Measurements from ENCODE around the gene LBX2.
A peak's percentile ranks its signal among the peaks of the same experiment; 100 is the strongest.

The LBX2 gene

DNA sequence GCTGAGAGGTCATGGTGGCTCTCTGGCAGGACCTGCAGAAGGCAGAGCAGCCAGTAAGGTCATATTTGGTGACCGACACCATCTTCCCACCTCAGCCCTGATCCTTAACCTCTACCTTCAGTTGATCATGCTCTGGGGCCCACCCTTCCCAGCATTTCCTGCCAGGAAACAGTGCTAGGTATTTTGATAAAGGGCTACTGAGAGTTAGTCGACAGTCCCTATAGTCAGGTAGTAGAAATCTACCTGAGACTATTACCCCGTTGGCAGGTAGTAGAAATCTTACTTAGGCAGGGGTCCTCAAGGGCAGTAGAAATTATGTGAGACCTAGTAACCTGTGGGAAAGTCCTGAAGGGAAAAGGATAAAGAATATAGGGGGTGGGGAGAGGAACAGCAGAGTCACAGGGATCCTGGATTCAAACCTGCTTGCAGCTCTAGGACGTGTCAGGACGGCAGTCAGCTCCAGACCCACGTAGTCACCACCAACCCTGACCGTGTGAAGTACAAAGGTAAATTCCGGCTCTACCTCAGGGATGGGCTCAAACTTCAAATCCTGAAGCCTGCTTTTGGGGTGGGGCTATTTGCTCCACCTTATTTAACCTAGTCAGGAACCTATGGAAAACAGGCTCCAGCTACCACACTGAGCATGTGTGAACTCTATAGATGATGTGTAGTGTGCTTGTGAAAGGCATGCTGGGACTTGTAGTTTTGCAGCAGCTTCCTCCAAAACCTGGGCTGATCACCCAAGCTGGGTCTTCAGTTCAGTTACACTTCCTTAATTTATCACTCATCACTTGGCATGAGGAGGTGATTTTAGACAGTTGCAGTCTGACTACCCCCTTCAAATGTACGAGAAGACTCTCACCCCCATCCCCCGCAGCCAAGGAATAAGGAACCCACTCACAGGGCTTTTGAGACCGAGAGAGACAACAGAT is 26.6 kb upstream of the LBX2 start, which contains the start of gene DQX1:
Gene DQX1 (minus strand): TSS at position 515 of the 932 bp plus-strand sequence. CDS start 502 bp downstream, at position 13.
- DNase-seq (ENCODE audit: low read depth) = no peak

DNA sequence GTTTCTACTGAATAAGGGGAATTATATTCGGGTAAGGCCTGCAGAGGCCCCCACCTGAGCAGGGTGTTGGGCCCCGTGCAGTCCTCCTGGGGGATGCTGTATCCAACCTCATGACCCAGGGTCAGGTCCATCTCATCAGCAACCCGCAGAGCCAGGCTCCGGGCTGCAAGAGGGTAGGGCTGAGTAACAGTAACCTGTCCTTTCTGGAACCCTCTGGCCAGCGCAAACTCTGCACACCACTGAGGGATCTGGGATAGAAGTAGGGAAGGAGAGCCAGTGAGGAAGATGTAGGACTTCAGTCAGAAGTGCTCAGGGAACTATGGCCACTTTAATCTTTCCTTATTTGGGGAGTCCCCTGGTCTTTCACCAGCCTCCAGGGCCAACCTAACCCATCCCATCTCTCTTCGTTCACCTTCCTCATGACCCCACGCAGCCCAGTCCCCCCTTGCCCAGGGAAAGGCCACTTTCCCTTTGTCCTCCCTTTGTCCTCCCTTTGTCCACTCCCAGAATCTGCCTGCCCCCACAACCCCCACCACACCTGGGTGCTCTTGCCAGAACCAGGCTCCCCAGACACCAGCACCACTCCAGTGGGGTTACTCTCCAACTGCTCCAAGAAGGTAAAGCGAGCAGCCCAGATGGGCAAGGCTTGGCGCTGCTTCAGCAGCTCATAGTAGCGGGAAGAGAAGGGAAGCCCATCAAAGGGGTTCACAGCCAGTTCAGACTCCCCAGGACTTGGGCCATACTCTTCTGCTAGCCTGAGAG is 25.7 kb upstream of the LBX2 start:
- no peak for DNase-seq (ENCODE audit: low read depth)

DNA sequence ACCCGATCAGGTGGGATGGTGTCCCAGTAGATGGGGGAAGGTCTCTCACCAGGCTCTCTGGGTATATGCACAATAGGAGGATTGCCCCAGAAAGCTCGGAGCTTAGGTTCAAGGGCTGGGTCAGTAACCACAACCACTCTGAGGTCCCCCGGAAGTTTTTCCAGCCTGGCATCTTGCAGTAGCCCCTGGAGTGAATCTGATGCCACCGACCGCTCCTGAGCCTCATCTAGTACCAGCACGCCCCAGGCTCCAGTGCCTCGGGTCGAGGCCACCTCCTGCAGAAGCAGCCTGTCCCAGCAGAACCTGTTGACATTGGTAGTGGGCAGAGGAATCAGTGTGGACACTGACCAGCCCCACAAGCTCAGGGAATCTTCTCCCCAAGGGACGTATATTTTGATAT is 24.6 kb upstream of the LBX2 start:
- no peak for DNase-seq (ENCODE audit: low read depth)

DNA sequence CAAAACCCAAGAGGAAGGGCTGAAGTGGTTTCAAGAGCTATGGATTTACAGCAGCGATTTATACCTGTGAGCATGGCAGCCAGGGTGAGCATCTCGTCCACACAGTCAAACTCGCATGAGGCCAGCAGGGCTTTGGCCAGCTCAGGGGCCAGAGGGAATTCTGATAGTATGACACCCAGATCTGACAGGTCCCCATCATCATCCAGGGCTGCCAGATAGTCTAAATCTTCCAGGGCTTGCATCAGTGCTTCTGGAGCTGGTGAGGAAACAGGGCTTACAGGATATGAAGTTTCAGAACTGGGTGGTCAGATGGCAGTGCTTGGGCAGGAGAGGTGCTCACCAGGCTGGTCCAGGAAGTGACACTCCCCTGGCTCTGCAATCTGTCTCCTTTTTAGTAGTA is 23.1 kb upstream of the LBX2 start:
- DNase-seq (ENCODE audit: low read depth) = no peak

DNA sequence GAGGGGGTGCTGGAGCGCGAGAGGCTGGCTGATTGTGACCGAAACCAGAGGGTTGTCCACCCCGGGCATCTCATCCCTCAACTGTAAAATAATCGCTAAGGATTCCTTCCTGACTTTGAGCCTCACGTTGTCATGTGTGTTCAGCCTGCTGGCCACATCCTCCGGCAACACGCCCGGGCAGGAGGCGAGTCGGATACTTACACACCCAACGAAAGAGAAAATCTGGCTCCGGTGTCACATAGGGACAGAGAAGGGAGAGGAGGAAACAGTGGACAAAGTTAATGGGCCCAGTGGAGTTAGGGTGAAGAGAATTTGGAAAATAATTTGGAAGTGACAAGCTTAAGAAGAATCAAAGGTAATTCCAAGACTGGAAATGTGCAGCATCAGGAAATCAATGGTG is 17.2 kb upstream of the LBX2 start:
- no peak for DNase-seq (ENCODE audit: low read depth)

DNA sequence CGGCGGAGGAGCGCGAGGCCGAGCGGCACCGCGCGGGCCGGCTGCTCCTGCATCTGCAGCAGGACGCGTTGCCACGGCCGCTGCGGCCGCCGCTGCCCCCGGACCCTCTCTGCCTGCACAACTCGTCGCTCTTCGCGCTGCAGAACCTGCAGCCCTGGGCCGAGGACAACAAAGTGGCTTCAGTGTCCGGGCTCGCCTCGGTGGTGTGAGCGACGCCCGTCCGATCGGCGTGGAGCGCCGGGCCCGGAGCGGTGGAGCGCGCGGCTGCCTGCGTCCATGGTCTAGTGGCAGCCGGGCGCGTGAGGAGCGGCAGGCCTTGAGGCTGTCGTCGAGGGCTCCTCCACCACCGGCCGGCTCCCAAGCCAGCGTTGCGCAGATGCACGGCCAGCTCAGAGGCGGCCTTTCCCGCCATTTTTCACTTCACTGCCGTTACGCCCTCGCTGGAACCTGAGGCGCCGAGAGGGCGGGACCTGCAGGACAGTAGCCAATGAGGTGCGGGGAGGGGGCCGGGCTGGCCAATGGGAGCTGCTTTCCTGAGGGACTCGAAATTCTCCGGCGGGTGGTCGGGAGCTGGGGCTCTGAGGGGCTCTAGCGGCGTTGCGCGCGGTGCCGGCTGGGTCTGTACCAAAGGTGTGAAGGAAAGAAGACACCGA is 16.7 kb upstream of the LBX2 start:
- DNase-seq (ENCODE audit: low read depth) = no peak

DNA sequence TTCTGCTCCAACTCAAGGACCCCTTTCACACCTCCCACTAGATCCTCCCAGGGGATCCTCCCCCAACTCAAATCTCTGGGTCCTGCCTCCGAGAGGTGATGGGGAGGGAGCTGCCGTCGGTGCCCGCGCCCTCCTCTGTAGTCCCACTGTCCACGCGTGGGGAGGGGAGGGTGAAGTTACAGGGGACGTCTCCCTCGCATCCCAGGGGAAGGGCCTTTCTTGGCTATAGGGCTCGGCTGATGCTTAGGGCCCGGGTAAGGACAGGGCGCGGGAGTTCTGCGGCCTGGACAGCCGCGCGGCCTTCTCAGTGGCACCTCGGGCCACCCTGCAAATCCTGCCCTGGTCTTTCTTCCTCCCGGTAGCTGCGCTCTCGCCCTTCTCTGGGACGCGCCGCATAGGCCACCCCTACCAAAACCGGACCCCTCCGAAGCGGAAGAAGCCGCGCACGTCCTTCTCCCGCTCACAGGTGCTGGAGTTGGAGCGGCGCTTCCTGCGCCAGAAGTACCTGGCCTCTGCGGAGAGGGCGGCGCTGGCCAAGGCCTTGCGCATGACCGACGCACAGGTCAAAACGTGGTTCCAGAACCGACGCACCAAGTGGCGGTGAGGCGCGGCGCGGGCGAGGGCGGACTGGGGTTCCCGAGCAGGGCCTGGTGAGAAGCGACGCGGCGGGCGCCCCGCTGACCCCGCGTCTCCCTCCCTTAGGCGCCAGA is 16.0 kb upstream of the LBX2 start:
- no peak for DNase-seq (ENCODE audit: low read depth)

DNA sequence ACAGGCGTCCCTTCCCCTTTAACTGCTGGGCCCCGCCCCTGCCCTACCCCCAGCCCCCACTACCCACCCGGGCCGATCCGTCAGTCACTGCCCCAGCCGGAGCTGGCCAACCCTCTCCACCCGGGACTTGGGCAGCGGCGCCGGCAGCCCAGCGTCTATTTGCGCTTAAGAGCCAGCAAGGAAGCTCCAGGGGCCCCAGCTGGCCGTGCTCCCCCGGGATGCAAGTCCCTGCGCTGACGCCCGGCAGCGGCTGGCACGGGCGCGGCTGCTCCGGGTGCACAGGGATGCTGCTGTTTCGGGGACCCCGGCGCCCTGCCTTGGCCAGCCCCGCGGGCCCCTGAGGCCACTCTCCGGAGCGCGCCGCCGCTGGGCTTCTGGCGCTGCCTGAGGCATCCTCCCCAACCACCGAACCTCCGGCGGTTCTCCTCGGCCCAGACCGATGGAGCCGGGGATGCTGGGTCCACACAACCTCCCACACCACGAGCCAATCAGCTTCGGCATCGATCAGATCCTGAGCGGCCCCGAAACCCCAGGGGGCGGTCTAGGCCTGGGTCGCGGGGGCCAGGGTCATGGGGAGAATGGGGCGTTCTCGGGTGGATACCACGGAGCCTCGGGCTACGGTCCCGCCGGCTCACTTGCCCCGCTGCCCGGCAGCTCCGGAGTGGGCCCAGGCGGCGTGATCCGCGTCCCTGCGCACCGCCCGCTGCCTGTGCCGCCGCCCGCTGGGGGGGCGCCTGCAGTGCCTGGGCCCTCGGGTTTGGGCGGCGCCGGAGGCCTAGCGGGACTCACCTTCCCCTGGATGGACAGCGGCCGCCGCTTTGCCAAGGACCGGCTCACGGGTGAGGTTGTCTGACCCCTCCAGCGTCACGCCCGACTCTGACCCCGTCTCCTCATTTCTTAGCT is 15.2 kb upstream of the LBX2 start, which contains the start of gene TLX2:
Gene TLX2 (plus strand): TSS at position 83 of the 903 bp plus-strand sequence. CDS start 357 bp downstream, at position 440.
- no peak for DNase-seq (ENCODE audit: low read depth)

DNA sequence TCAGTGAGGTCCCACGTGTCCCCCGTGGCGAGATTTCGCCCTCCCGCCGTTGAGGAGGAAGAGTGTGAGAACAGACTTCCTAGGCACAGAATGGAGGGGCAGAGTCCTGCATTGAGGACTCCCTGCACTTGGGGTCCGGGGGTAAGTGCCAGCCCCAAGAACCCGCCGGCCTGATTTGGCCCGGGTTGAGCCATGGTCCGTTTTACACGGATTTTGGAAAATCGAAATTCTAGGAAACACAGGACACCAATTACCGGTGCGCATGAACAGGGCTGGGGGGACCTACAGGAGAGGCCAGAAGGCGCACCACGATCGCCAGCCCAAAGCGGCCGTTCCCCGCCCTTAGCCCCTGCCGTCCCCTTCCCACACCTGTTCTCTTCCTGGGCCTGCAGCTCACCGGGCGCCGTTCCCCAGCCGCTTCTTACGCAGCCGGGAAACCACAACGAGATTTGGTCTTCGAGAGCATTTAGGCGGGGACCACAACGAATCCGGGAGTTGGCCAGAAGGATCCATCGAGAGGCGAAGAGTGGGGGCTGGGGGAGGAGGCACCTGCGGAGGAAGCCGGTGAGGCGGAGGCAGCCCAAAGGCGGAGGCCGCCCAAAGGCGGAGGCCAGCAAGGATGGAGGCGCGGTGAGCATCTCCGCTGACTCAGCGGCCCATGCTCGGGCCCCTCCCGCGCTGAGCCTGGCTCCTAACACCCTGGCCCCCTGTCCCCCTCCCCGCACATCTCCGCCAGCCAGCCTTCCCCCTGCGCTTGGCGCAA is 14.4 kb upstream of the LBX2 start:
- no peak for DNase-seq (ENCODE audit: low read depth)

DNA sequence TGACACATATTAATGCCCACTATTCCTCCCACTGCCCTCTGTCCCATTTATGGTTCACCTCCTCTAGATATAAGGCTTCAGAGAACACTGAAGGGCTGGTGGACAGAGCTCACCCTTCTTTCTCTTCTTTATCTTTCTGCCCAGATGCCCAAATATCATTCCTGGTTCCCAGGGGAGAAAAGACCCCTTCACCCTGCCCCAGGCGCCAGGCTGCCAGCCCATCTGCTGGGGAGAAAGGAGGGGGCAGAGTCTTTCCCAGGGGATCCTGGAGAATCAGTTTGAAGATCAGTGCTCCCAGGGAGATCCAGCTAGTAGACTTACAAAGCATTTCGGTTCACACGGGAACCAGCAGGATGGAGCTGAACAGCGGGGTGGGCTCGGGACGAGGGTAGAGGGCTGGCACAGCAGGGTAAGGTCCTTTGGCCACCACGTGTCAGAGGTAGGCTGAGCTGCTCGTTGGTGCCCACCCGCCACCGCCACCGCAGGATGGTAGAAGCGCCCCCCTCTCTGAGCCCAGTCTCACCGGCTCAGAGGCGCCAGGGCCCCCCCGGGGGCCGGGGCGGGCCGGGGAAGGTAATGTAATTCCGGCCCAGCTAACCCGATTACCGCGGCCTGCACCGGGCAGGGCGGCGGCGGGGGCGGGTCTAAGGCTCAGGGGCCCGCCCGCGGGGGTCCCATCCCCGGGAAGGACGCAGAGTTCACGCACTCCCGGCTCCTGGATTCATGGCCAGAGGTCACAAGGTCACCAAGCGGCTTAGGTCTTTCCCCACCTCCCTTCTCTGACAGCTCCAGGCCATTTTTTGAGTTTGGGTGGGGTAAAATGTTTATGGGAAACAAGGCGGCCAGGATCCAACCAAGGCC is 13.6 kb upstream of the LBX2 start:
- no peak for DNase-seq (ENCODE audit: low read depth)

DNA sequence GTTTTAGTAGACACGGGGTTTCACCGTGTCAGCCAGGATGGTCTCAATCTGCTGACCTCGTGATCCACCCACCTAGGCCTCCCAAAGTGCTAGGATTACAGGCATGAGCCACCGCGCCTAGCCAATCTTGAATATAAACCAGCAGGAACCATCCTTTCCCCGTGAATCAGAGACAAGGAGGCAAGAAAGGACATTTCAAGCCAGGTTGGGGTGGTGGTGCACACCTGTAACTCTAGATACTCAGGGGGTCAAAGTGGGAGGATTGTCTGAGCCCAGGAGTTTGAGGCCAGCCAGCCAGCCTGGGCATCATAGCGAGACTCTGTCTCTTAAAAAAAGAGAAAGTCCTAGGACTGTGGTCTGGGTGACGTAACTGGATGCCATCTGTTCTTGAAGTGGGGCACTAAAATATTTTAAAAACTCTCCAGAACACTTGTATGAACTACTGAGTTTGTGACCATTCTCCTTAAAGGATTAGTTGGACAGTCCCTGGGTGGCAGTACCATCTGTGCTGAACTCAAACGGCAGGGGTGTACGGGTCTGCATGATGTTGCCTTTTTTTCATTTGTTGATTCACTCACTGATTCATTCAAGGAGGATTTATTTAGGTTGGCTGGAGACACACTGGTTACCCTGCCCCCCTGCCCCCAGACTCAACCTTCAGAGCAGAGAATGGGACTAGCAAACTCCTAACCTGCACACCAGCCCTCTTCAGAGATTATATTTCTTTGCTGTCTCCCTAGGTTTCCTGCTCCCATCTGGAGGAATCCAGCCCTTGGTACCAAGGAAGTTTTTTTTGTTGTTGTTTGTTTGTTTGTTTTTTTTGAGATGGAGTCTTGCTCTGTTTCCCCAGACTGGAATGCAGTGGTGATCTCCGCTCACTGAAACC is 11.9 kb upstream of the LBX2 start:
- DNase-seq (ENCODE audit: low read depth) = no peak

DNA sequence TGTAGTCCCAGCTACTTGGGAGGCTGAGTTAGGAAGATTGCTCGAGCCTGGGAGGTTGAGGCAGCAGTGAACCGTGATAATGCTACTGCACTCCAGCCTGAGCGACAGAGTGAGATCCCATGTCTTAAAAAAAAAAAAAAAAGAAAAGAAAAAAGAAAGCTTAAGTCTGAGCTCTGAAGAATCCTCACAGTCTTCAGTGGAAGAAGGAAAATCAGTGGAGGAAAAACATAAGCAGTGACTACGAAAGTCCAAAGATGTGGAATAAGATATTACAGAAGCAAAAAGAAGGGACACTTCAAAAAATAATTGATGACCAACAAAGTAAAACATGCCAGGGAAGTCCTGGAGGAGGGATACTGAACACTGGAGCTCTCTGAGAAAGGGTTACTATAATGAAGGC is 10.9 kb upstream of the LBX2 start:
- DNase-seq (ENCODE audit: low read depth) = no peak

DNA sequence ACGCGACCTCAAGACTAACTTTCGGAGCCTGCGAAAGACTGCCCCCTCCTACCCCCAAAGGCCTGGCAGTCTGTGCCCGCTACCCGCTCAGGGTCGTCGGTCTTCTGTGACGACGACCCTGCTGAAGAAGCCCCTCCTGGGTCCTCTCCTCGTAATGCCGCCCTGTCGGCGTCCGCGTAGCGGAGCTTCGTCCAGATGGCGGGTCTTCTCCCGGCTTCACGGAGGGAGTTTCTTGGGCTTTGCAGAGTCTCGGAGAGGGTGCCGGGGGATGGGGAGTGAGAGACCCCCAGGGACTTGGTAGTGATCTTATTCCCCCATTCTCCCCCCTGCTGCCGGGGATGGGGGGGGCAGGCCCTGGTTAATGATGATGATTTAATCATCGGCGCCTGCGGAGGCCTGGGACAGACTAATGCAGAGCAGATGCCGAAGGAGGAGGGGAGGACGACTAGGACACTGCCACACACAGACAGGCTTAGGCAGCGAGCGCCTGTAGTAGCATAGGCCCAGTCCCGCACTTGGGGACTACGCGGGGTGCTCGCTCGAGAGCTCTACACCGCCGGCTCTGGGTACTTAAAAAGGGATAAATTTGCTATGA is 8.6 kb upstream of the LBX2 start:
- no peak for DNase-seq (ENCODE audit: low read depth)

DNA sequence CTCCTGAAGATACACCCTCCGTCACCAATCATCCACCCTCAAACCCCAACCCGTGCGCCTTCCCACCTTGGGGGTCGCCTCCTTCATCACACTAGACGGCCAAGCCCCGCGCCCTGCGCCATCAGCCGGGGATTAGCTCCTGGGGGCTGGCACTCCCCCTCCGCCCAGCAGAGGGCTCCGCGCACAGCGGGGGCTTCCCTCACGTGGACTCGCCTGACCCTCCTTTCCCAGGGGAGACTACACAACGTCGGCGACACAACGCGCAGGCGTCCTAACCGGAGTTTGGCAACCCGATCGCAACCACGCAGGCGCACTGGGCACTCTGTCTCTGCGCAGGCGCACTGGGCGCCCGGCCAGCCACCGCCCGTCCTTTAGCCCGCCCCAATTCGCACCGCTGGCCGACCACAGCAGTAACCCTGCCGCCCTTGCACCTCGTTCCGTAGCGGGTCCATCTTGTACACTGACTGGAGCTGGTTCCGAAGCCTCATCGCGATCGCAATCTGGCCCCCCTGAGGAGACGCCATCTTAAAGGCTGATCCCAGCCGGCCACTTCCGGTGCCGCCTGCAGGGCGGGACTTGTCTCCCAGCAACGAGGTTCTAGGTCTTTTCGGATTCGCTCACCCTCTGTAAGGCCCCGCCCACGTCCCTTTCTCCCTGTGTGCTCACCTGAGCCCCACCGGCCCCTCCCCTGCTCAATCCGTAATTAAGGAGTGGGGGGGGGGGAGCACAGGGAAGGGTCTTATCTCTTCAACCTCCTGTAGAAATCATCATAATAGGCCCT is 7.9 kb upstream of the LBX2 start, which contains the start of gene PCGF1:
Gene PCGF1 (minus strand): TSS at position 551 of the 781 bp plus-strand sequence. CDS start 27 bp downstream, at position 524.
- DNase-seq (ENCODE audit: low read depth) = peak; percentile 96

DNA sequence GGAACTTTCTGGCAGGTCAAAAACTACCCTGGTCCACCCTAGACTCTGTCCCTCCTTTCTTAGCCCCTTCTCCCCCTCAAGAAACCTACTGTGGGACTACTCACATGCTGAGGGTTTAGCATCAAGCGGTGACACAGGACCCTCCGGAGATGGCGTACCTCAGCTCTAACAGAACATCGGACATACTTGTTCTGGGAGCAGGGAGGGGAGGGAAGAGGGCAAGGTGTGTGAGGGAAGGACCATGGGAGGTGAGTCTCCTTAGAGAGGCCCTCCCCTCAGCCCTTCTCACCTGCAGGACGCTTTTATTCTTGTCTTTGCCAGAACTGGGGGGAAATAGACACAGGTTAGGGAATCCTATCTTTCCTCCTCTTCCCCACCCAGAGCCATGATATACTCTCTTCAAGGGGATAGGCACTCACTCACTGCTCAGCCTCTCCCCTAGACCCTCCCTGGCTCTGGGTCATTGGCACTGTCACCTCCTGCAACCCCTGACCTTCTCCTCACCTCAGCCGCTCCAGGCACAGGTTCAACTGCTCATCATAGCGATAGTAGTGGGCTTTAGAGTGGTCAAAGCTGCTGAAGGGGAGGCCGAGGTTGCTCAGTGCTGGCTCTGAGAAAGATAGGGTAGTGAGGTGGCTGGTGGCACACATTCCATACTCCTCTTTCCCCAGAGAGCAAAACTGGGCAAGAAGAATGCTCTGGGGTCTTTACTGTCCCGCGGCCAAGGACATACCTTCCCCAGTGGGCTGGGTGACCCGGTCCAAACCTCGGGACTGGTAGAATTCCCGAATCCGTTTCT is 6.2 kb upstream of the LBX2 start:
- no peak for DNase-seq (ENCODE audit: low read depth)

DNA sequence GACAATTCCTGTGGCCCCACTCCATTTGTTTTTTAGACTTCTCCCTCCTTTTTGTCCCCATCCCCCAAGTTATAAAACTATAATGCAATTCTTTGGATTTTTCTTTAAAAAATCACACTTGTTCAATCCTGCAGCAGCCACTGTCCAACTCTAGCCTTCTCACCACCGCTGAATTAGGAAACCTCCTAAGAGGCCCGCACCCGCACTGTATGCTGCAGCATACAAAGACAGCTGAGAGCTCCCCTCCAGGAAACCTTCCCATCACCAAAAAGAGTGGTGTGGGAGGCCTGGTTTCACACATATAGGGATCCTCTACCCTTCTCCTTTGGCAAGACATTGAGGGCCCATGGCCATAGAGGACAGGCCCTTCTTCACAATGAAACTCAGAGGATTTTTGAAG is 5.2 kb upstream of the LBX2 start:
- no peak for DNase-seq (ENCODE audit: low read depth)
